Nucleus accumbens (tissue), 56 donors: ENCODE results near the gene AFMID.

Experiments
- DNase-seq, 56 donors: peaks; one replicate each; lab custom pipeline; 2025; lab: John Stamatoyannopoulos, UW

Gene AFMID

DNA sequence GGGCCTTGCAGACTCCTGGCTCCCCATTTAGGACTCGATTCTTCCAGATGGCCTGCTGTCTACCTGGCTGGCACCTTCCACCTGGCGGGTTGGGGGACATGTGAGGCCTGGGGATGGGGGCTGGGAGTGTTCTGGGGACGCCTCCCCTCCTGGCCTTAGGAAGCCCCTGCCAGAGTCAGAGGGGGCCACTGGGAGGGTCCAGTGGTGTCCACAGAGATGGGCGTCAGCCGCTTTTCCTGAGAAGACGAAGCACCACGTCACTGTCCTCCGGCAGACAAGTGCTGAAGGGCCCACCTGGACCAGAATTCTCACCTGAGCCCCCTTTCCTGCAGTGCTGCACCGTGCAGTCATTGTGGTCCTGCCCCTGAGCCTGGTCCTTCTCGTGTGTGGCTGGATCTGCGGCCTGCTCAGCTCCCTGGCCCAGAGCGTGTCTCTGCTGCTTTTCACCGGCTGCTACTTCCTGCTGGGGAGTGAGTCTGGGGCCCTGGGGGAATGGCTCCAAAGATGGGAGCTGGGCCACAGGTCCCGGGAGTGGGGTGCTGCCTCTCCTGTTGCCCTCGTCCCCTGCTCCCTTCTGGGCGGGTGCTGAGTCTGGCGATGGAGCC is 47.2 kb downstream of the AFMID start:
- DNase-seq: peak in 1 of 56 donors; percentile 37

DNA sequence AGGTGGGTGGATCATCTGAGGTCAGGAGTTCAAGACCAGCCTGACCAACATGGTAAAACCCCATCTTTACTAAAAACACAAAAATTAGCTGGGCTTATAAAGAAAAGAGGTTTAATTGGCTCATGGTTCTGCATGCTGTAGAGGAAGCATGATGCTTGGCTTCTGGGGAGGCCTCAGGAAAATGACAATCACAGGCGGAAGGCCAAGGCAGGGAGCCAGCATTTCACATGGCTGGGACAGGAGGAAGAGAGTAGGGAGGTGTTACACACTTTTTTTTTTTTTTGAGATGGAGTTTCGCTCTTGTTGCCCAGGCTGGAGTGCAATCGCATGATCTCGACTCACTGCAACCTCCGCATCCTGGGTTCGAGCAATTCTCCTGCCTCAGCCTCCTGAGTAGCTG is 47.9 kb downstream of the AFMID start:
- peak in 43 of 56 donors; percentile 10 to 84 (median 54) for DNase-seq

DNA sequence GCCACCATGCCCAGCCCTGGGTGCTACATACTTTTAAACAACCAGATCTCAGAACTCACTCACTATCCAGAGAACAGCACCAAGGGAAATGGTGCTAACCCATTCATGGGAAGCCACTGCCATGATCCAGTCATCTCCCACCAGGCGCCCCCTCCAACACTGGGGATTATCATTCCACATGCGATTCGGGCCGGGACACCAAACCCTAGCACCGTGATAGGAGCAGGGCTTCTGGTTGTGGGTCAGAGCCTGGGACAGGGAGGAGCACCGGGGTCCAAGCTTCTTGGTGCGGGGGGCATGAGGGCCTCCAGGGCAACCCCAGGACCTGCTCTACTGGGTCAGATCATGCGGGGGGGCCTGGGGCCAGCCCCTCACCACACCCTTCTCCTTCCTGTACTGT is 48.7 kb downstream of the AFMID start:
- DNase-seq: no peak

DNA sequence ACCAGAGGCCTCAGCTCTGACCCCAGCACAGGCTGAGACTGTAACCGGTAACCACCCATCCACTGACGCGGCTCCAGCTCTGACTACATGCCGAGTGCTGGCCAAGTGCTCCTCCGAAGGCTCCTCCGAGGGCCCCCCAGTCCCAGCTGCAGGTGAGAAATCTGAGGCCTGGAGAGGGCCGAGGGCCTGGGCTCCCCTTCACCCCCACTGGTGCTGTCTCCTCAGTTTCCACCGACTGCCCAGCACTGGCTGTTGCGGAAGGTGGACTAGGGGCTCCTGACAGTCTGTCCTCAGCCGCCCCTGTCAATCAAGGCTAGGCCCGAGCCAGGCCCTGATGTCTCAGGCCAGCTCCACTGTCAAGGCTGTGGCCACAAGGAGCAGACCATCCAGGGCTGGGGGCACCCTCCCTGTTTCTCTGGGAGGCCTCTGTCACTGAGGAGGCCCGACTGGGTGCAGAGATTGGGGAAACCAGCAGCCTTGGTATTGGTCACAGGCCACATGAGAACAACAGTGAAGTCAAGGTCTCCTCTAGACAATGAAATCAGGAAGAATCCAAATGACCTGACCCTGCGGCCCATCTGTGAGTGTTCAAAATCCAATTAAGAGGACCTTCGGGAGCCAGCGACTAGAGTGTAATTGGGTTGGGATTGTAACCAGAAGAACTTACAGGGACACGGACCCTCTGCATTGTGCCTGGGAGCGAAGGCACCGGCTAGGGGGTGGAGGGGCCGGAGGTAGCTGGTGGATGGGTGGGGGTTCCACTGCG is 49.4 kb downstream of the AFMID start:
- DNase-seq: peak in 3 of 56 donors; percentile 52 to 63 (median 53)

DNA sequence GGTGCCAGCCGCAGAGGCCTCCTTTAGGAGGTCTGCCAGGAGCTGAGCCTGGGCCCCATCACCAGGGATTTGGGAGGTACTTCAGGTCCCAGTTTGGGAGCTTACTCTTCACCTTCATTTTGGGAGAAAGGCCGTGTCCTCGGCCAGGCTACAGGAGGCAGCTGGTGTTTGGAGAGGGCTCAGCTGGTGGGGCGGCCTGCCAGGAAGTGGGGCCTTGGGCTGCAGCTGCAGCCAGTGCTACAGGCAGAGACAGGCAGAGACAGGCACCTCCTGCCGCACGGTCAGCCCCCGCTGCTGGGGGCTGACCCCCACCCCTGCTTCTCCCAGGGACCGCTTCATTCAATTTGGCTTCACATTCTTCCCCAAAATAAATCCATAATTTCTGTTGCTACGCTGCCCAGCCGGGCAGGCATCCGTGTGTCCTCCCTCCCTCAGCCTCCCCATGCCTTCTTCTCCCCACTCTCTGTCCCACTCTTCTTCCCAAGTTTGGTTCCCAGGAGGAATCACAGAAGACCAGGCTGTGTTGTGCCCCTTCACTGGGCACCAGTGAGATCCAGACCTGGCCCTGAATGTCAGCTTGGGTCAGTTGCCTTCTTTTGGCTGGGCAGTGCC is 50.3 kb downstream of the AFMID start:
- peak in 54 of 56 donors; percentile 37 to 96 (median 85) for DNase-seq

DNA sequence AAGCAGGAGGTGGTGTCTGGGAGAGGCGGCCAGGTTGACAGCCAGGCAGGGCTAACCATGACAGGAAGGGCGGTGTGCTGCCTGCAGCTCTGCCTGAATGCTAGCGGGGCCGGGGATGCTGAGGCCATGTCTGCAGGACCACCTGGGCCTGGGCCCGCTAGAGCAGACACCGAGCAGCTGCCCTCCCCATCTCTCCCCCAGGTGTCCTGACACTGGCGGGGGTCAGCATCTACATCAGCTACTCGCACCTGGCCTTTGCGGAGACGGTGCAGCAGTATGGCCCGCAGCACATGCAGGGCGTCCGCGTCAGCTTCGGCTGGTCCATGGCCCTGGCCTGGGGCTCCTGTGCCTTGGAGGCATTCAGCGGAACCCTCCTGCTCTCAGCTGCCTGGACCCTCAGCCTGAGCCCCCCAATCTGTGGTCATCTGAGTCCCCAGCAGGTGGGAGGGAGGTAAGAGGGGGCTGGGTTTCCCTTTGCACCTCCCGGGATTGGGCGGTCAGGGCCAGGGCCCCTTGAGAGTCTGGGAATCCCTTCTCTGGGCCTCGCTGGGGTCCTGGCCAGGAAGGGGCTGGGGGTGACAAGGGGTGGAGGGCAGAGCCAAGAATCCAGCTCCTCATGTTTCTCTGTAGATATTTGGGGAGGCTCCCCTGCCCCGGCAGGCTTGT is 51.8 kb downstream of the AFMID start:
- DNase-seq: no peak

DNA sequence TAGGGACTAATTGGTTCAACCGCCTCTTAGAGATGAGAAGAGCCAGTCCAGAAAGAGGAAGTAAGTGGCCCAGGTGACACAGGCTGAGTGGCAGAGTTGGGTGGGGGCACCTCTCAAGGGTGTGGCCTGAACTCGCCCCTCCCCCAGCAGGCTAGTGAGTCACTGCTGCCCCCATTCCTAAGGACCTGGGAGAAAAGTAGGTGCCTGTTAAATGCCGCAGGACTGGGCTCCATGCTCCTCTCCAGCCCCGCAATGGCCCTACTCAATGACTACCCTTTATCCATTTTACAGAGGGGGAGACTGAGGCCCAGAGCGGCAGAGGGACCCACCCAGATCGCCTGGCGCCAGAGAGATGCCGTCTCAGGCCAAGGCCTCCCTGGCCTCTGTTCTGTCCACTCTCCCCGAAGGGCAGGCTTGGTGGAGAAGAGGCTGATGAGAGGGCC is 52.3 kb downstream of the AFMID start:
- no peak for DNase-seq

DNA sequence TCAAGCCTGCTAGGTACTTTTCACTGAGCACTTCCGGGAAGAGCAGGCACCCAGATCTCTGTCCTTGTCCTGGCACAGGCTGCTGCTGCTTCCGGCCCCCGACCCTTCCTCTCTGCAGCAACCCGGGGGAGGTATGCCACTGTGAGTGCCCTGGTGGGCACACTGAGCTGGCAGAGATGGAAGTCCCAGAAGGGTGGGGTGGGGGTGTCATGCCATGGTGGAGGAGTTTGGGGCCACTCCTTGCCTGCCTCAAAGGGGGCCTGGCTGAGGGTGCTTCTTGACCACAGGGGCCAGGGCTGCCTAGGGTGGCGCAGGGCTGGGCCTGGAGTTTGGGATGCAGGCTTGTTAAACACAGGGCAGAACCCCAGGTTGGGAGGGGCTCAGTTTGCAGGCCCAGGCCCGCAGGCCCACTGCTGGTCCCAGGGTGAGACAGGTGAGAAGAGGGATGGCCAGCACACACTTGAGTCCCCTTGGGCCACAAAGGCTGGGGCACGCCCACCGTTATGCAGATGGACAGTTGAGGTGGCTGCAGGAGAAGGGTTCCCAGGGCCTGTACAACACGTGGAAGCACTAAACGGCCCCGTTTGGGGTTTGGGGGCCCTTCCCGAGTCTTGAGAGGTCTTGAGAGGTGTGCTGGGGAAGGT is 53.0 kb downstream of the AFMID start:
- DNase-seq: no peak

DNA sequence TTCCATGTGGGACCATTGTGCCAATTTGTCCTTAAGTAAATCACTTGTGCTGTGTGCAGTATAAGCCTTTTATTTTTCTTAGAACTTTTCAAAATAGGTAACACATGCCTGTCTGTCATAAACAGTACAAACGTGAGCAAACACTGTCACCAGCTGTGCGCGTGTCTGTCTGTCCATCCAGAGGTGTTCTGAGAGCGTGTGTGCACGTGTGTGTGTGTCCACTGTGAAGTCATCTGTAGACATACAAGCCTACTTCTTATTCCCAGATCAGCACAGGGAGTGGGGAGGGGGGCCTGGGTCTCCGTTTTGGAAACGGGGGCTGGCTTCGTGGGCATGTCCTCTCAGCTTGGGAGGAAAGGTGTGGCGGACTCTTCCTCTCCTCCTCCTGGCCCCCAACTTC is 53.7 kb downstream of the AFMID start:
- no peak for DNase-seq

DNA sequence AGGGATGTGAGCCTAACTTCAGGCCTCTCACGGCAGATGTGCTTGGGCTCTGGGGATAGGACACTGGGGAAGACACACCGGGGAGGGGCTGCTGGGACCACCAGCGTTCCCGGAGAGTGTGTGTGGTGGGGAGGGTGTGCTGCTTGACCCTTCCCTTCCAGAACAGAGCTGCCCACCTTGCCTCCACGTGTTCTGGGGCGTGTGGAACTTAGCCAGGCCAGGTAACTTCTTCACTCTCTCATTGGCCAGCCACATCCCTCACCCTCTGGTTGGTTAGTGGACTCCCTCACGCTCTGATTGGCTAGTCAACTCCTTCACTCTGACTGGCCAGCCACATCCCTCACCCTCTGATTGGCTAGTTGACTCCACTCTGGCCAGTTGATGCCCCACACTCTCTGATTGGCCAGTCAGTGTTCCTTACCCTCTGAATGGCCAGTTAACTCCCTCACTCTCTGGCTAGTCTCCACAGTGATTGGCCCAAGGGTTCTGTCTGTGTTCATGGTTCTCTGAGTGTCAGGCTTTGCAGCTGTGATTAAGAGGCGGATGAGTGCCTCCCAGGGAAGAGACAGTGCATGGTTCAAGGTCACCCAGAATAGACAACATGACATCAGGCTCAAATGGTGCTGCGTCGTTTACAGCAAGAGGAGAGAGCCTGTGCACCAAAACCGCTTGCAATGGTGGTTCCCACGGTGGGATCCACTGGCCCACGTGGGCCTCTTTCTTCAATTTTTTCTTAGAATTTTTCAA is 54.3 kb downstream of the AFMID start:
- DNase-seq: peak in 51 of 56 donors; percentile 28 to 96 (median 81)

DNA sequence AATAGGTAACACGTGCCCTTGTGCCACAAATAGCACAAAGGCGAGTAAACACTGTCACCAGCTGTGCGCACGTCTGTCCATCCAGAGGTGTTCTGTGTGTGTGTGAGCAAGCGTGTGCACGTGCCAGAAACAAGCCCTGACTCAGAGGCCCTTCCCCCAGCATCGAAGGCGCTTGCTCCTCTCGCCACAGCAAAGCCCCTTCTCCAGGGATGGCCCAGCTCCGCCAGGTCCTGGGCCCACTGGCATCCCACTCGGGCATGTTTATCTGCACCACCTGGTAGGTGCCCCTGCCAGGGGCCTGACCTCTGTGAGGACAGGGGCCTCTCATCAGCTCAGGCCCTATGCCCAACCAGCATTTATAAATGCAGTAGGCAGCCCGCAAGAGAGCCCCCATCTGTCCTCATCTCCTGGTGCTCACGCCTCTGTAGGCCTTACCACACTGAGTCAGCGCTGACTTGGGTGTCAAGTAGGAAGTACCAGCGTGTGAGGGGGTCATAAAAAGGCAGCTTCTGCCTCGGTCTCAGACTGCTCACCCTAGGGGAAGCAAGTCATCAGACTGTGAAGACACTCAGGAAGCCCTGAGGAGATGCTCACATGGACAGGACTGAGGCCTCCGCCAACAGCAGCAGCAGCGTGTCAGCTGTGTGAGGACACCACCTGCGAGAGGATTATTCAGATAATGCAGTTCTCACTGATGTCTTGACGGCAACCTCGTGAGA is 55.0 kb downstream of the AFMID start:
- DNase-seq: peak in 2 of 56 donors; percentile 48 to 57

DNA sequence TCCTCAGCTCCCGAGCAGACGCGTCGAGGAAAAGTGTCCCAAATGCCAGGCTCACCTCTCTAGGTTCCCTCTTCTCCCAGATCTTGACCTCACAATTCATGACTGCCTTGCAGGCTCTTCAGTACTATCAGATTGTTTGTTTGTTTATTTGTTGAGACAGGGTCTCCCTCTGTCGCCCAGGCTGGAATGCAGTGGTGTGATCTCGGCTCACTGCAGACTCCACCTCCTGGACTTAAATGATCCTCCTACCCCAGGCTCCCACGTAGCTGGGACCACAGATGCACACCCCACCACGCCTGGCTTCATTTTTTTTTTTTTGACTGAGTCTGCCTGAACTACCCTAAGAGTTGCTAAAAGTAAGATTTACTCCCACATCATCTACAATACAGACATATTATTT is 60.1 kb downstream of the AFMID start:
- no peak for DNase-seq

DNA sequence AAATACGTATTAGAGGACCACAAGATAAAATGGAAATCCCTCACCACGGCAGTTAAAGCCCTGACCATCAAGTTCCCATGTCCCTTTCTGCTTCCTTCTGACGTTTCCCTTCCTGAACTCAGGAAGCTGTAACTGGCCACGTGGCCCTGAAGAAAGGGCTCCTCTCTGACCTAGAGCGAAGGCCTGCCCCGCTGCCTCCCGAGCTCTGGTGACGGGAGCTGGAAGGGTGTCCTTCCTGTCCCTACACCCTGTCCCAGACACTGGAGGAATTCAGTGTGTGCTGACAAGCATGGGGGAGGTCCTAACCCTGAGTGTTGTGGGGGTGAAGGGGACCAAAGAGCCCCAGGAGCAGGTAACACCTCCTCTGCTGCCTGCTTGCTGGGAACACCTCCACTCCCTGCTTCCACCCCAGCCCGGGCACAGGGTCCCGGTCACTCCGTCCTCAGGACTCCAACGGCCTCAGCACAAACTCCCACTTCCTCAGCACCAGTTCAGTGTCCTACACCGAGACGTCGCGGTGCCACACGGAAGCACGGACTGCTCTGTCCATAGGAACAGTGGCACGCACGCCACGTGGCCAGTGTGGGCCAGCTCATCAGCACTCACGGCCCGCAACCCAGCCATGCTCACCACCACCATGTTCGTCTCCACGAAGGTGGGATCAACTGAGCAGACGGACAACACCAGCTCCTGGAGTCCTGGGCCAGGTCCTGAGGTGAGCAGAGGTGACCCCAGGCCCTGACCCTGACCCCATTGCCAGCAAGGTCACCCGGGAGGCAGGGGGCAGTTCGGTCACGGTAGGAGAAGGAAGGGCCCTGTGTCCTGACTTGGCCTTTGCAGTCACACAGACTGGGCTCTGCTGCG is 61.1 kb downstream of the AFMID start:
- peak in 16 of 56 donors; percentile 9 to 57 (median 32) for DNase-seq

DNA sequence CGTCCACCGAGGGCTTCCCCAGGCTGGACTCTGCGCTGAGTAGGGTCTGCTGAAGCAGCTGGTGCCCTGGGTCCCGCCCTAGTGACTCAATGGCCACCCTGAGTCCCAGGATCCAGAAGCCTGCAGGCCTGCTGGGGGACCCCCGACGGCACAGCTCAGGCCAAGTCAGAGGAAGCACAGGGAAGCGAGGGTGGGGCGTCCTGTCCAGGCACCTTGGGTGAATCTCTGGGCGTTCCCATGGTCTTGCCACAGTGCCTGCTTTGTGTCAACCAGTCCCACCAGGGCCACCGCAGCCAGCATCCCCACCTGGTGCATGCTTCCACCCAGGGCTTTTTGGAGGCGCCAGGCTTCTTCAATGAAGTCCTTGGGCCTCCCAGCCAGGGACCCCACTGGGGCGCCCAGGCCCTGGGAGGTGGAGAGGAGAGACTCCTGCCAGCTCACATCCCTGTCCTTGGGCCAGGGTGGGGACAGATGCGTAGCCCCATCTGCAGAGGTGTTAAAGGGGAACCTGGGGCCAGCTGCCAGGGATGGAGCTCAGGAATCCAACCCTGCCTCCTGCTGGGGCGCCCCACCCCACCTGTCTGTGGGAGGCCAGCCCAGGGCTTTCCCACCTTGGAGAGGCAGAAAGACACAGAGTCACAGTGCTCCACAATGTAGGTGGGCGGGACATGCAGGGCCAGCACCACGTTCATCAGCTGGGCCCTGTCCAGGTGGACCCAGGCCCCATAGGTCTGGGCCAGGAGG is 62.1 kb downstream of the AFMID start:
- DNase-seq: no peak

DNA sequence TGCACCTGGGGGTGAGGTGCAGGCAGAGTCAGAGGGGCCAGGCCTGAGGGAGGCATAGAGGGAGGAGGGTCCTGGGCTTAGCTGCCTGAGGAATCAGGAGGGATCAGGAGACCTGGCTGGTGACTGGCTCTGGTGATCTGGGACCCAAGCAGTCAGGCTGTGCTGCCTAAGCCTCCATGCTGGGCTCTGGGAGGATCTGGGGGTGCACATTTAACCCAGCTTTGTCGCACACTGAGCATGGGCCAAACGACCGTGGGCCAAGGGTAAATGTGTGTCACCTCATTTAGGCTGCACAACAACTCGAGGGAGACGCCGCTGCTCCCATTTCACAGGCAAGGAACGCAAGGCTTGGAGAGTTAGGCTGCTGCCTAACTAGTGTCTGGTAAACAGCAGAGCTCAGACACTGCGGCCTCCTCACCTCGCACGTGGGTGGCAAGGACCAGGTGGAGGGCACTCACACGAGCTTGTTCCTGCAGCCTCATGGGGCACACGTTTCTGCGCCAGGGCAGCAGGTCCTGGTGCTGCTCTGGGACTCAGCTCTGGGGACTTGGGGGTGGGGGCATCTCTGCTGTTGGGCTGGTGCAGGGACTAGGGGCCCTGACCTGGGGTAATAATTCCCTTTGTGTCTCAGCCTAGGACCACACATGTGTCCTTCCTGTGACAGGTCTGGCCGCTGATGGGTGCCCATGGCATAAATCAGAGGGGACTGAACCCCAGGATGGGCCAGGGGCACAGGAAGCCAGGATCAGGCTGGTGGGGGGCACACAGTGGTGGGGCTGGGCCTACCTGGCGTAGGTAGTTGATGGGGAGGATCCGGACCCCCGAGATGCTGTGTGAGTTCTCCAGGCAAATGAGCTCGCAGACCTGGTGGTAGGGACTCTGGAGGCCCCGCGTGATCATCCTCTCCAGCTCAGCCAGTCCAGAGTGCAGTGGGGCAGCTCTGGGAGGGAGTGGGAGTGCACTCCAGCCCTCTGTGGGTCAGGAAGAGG is 63.0 kb downstream of the AFMID start:
- DNase-seq: no peak
